ENCODE results near the gene TSTD2.
"Not testable (repeated sequence)": the region's sequence is repeated elsewhere in the genome, so short reads cannot be mapped to it uniquely, and the experiment has no call there.

The TSTD2 gene

GRCh38 chr9:97584778-97585177 is 48.4 kb downstream of the TSTD2 start:
- not testable (repeated sequence) for DNase-seq (ENCODE audit: low spot score); H2AFZ ChIP-seq (ENCODE audit: low read length); H3K4ac ChIP-seq (ENCODE audit: low read length); H4K91ac ChIP-seq (ENCODE audit: low read depth, low read length, poor library complexity); H3K9me3 ChIP-seq (replicated peaks in 1 of 2; ENCODE audit: control insufficient read depth in 2 of 2, insufficient read depth in 1 of 2, low read depth in 1 of 2, low read length in 2 of 2); H3K23ac ChIP-seq (ENCODE audit: low read depth, low read length, poor library complexity); H3K27me3 ChIP-seq (ENCODE audit: control insufficient read depth in 3 of 3, insufficient read depth in 3 of 3, low read depth in 1 of 3, low read length in 3 of 3); H2BK5ac ChIP-seq (ENCODE audit: low read length); H3K14ac ChIP-seq (ENCODE audit: low read length); H2BK12ac ChIP-seq (ENCODE audit: low read length); H3K4me2 ChIP-seq (ENCODE audit: insufficient read depth, low read length, poor library complexity, severe bottlenecking); H4K8ac ChIP-seq (ENCODE audit: low read depth, low read length); H3K36me3 ChIP-seq (replicated peaks in 1 of 2; ENCODE audit: control insufficient read depth in 2 of 2, insufficient read depth in 2 of 2, low read length in 2 of 2); H3K79me1 ChIP-seq (ENCODE audit: low read depth, low read length); H2BK15ac ChIP-seq (ENCODE audit: low read length); H2AK5ac ChIP-seq (ENCODE audit: low read depth, low read length); H3K18ac ChIP-seq (ENCODE audit: low read length); H2BK120ac ChIP-seq (ENCODE audit: low read depth, low read length); H3K9ac ChIP-seq (ENCODE audit: low read depth, low read length, poor library complexity); H3K4me1 ChIP-seq (ENCODE audit: control insufficient read depth in 2 of 2, insufficient read depth in 1 of 2, low read depth in 1 of 2, low read length in 2 of 2); H3K27ac ChIP-seq (replicated peaks; ENCODE audit: low read length); H3K4me3 ChIP-seq (ENCODE audit: low read length in 2 of 2)
- no CpG with 5 or more reads among the region's 2 CpGs for WGBS, 2 donors (ENCODE audit: extremely low coverage in 2 of 2, insufficient read length in 2 of 2, insufficient replicate concordance in 1 of 2)

GRCh38 chr9:97581590-97581989 is 51.6 kb downstream of the TSTD2 start:
- not testable (repeated sequence) for H2AK5ac ChIP-seq (ENCODE audit: low read depth, low read length); H3K9me3 ChIP-seq (replicated peaks in 1 of 2; ENCODE audit: control insufficient read depth in 2 of 2, insufficient read depth in 1 of 2, low read depth in 1 of 2, low read length in 2 of 2); H3K18ac ChIP-seq (ENCODE audit: low read length); H2BK12ac ChIP-seq (ENCODE audit: low read length); H4K91ac ChIP-seq (ENCODE audit: low read depth, low read length, poor library complexity); H3K4me3 ChIP-seq (ENCODE audit: low read length in 2 of 2); H4K8ac ChIP-seq (ENCODE audit: low read depth, low read length); H2BK5ac ChIP-seq (ENCODE audit: low read length); H3K79me1 ChIP-seq (ENCODE audit: low read depth, low read length); H3K4me1 ChIP-seq (ENCODE audit: control insufficient read depth in 2 of 2, insufficient read depth in 1 of 2, low read depth in 1 of 2, low read length in 2 of 2); H2BK15ac ChIP-seq (ENCODE audit: low read length); H3K4ac ChIP-seq (ENCODE audit: low read length); H3K27ac ChIP-seq (replicated peaks; ENCODE audit: low read length); H3K9ac ChIP-seq (ENCODE audit: low read depth, low read length, poor library complexity); H2BK120ac ChIP-seq (ENCODE audit: low read depth, low read length); H3K36me3 ChIP-seq (replicated peaks in 1 of 2; ENCODE audit: control insufficient read depth in 2 of 2, insufficient read depth in 2 of 2, low read length in 2 of 2); DNase-seq (ENCODE audit: low spot score); H3K4me2 ChIP-seq (ENCODE audit: insufficient read depth, low read length, poor library complexity, severe bottlenecking); H3K14ac ChIP-seq (ENCODE audit: low read length); H3K23ac ChIP-seq (ENCODE audit: low read depth, low read length, poor library complexity); H3K27me3 ChIP-seq (ENCODE audit: control insufficient read depth in 3 of 3, insufficient read depth in 3 of 3, low read depth in 1 of 3, low read length in 3 of 3); H2AFZ ChIP-seq (ENCODE audit: low read length)
- WGBS, 2 donors (ENCODE audit: extremely low coverage in 2 of 2, insufficient read length in 2 of 2, insufficient replicate concordance in 1 of 2), result no CpG with 5 or more reads among the region's 3 CpGs

GRCh38 chr9:97579914-97580313 is 53.3 kb downstream of the TSTD2 start:
- DNase-seq (ENCODE audit: low spot score), result no peak
- Histone ChIP-seq H3K4me2 (ENCODE audit: insufficient read depth, low read length, poor library complexity, severe bottlenecking) (no peak overlapping the region), H2AK5ac (ENCODE audit: low read depth, low read length) (no peak overlapping the region), H2AFZ (ENCODE audit: low read length) (no peak overlapping the region), H3K23ac (ENCODE audit: low read depth, low read length, poor library complexity) (no peak overlapping the region), H2BK120ac (ENCODE audit: low read depth, low read length) (no peak overlapping the region), H4K8ac (ENCODE audit: low read depth, low read length) (no peak overlapping the region), H3K9ac (ENCODE audit: low read depth, low read length, poor library complexity) (no peak overlapping the region), H3K27ac (replicated peaks; ENCODE audit: low read length) (no peak overlapping the region), H3K79me1 (ENCODE audit: low read depth, low read length) (no peaks in the 10 kb centered on the region), H2BK5ac (ENCODE audit: low read length) (no peak overlapping the region), H3K4ac (ENCODE audit: low read length) (no peak overlapping the region), H3K4me1 (ENCODE audit: control insufficient read depth in 2 of 2, insufficient read depth in 1 of 2, low read depth in 1 of 2, low read length in 2 of 2) (no peaks in the 10 kb centered on the region), H3K27me3 (ENCODE audit: control insufficient read depth in 3 of 3, insufficient read depth in 3 of 3, low read depth in 1 of 3, low read length in 3 of 3) (peaks cover 0 to 3% (median 0%) of the 10 kb centered on the region in 3 experiments), H4K91ac (ENCODE audit: low read depth, low read length, poor library complexity) (no peak overlapping the region), H3K9me3 (replicated peaks in 1 of 2; ENCODE audit: control insufficient read depth in 2 of 2, insufficient read depth in 1 of 2, low read depth in 1 of 2, low read length in 2 of 2) (no peaks in the 10 kb centered on the region), H2BK15ac (ENCODE audit: low read length) (no peak overlapping the region), H3K36me3 (replicated peaks in 1 of 2; ENCODE audit: control insufficient read depth in 2 of 2, insufficient read depth in 2 of 2, low read length in 2 of 2) (no peaks in the 10 kb centered on the region), H2BK12ac (ENCODE audit: low read length) (no peak overlapping the region), H3K4me3 (ENCODE audit: low read length in 2 of 2) (no peak overlapping the region), H3K18ac (ENCODE audit: low read length) (no peak overlapping the region), H3K14ac (ENCODE audit: low read length) (no peak overlapping the region)
- no CpG with 5 or more reads among the region's 2 CpGs for WGBS, 2 donors (ENCODE audit: extremely low coverage in 2 of 2, insufficient read length in 2 of 2, insufficient replicate concordance in 1 of 2)

- no peak overlapping the region for H3K14ac ChIP-seq (ENCODE audit: low read length)
- WGBS, 2 donors (ENCODE audit: extremely low coverage in 2 of 2, insufficient read length in 2 of 2, insufficient replicate concordance in 1 of 2), result no CpG with 5 or more reads among the region's 5 CpGs
- H2BK15ac ChIP-seq (ENCODE audit: low read length), result no peak overlapping the region
- H2BK5ac ChIP-seq (ENCODE audit: low read length), result no peak overlapping the region
- no peak overlapping the region for H3K4me3 ChIP-seq (ENCODE audit: low read length in 2 of 2)
- no peak overlapping the region for H2BK12ac ChIP-seq (ENCODE audit: low read length)
- peaks cover 0 to 3% (median 0%) of the 10 kb centered on the region in 3 experiments for H3K27me3 ChIP-seq (ENCODE audit: control insufficient read depth in 3 of 3, insufficient read depth in 3 of 3, low read depth in 1 of 3, low read length in 3 of 3)
- H4K91ac ChIP-seq (ENCODE audit: low read depth, low read length, poor library complexity), result no peak overlapping the region
- H3K23ac ChIP-seq (ENCODE audit: low read depth, low read length, poor library complexity), result no peak overlapping the region
- H3K27ac ChIP-seq (replicated peaks; ENCODE audit: low read length), result no peak overlapping the region
- no peak overlapping the region for H3K18ac ChIP-seq (ENCODE audit: low read length)
- no peak overlapping the region for H4K8ac ChIP-seq (ENCODE audit: low read depth, low read length)
- no peak for DNase-seq (ENCODE audit: low spot score)
- H2BK120ac ChIP-seq (ENCODE audit: low read depth, low read length), result no peak overlapping the region
- H2AK5ac ChIP-seq (ENCODE audit: low read depth, low read length), result no peak overlapping the region
- no peak overlapping the region for H3K4me2 ChIP-seq (ENCODE audit: insufficient read depth, low read length, poor library complexity, severe bottlenecking)
- no peak overlapping the region for H2AFZ ChIP-seq (ENCODE audit: low read length)
- no peak overlapping the region for H3K9ac ChIP-seq (ENCODE audit: low read depth, low read length, poor library complexity)
- H3K4me1 ChIP-seq (ENCODE audit: control insufficient read depth in 2 of 2, insufficient read depth in 1 of 2, low read depth in 1 of 2, low read length in 2 of 2), result no peaks in the 10 kb centered on the region
- no peak overlapping the region for H3K4ac ChIP-seq (ENCODE audit: low read length)
- H3K9me3 ChIP-seq (replicated peaks in 1 of 2; ENCODE audit: control insufficient read depth in 2 of 2, insufficient read depth in 1 of 2, low read depth in 1 of 2, low read length in 2 of 2), result no peaks in the 10 kb centered on the region
- H3K36me3 ChIP-seq (replicated peaks in 1 of 2; ENCODE audit: control insufficient read depth in 2 of 2, insufficient read depth in 2 of 2, low read length in 2 of 2), result no peaks in the 10 kb centered on the region
- H3K79me1 ChIP-seq (ENCODE audit: low read depth, low read length), result no peaks in the 10 kb centered on the region
Observed at GRCh38 chr9:97578846-97579245, 54.3 kb downstream of the TSTD2 start.

Data from neuronal stem cell (in vitro differentiated cells).